NCI-H226 (cell line): ENCODE measurements around the gene MUC5B.

Experiments used
- DNase-seq: peaks from one replicate; pipeline ENCODE4 v3.0.0-alpha.2; 2015

MUC5B gene

GRCh38 chr11:1302461-1303125 lies 79.7 kb downstream of the MUC5B start:
- DNase-seq = no peak

GRCh38 chr11:1303126-1303821 lies 80.4 kb downstream of the MUC5B start:
- no peak for DNase-seq

GRCh38 chr11:1303973-1304372 lies 81.1 kb downstream of the MUC5B start:
- no peak for DNase-seq

GRCh38 chr11:1304380-1304779 lies 81.5 kb downstream of the MUC5B start:
- DNase-seq = no peak

GRCh38 chr11:1305063-1305495 lies 82.2 kb downstream of the MUC5B start:
- no peak for DNase-seq

GRCh38 chr11:1305501-1306056 lies 82.7 kb downstream of the MUC5B start:
- DNase-seq = no peak

- no peak for DNase-seq
Observed at GRCh38 chr11:1306186-1307162, 83.6 kb downstream of the MUC5B start.

- DNase-seq = no peak
Observed at GRCh38 chr11:1307163-1307870, 84.5 kb downstream of the MUC5B start.

- no peak for DNase-seq
Observed at GRCh38 chr11:1307998-1308742, 85.3 kb downstream of the MUC5B start.

- DNase-seq = peak; percentile 36
Observed at GRCh38 chr11:1308743-1309497, 86.1 kb downstream of the MUC5B start.

- DNase-seq = peak; percentile 79
Observed at GRCh38 chr11:1309498-1310317, 86.8 kb downstream of the MUC5B start, which contains the start of gene TOLLIP. TOLLIP (minus strand) TSS chr11:1309632; CDS start chr11:1309498, 134 bp downstream.

- DNase-seq = no peak
Observed at GRCh38 chr11:1310318-1310687, 87.4 kb downstream of the MUC5B start.

GRCh38 chr11:1310772-1311468 lies 88.1 kb downstream of the MUC5B start:
- no peak for DNase-seq
